ENCODE measurements around the gene OR11A1.

Gene OR11A1, protein sequence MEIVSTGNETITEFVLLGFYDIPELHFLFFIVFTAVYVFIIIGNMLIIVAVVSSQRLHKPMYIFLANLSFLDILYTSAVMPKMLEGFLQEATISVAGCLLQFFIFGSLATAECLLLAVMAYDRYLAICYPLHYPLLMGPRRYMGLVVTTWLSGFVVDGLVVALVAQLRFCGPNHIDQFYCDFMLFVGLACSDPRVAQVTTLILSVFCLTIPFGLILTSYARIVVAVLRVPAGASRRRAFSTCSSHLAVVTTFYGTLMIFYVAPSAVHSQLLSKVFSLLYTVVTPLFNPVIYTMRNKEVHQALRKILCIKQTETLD

DNA sequence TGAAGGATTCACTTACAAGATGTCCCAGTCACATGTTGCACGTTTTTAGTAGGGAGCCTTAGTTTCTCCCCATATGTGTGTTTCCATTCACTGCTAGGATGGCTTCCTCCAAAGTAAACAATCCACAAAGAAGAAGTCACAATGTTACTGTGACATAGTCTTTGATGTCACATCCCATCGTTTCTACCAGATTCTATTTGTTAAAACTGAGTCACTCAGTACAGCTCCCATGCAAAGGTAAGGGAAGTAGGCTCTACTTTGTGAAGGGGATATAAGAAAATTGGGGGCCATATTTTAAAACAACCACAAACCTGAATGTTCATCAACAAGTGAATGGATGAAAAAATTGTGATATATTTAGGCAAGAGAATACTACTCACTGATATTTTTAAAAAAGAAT lies at the start of gene OR11A1, which contains the start of gene OR2H1:
Gene OR11A1, minus strand, starts transcription at position 101 of the 400 bp plus-strand sequence. CDS start 29,430 bp downstream, outside the sequence.
Gene OR2H1, plus strand, starts transcription at position 185 of the 400 bp plus-strand sequence. CDS start 4,615 bp downstream, outside the sequence.
- Histone ChIP-seq H3K4me1 (no peaks in the 10 kb centered on the region), H3K4me3 (no peak within 1 kb of the TSS), H3K27me3 (no peaks in the 10 kb centered on the region), H3K4me2 (no peak within 1 kb of the TSS), H3K36me3 (no peaks in the 10 kb centered on the region), H3K27ac (no peak within 1 kb of the TSS), H4K20me1 (no peaks in the 10 kb centered on the region), H3K9ac (no peak within 1 kb of the TSS), H3K9me3 (replicated peaks in 1 of 11) (no peaks in the 10 kb centered on the region)
- TF ChIP-seq Cebpa-rat (IDR thresholded peaks at IDR 0.05), result no peak

DNA sequence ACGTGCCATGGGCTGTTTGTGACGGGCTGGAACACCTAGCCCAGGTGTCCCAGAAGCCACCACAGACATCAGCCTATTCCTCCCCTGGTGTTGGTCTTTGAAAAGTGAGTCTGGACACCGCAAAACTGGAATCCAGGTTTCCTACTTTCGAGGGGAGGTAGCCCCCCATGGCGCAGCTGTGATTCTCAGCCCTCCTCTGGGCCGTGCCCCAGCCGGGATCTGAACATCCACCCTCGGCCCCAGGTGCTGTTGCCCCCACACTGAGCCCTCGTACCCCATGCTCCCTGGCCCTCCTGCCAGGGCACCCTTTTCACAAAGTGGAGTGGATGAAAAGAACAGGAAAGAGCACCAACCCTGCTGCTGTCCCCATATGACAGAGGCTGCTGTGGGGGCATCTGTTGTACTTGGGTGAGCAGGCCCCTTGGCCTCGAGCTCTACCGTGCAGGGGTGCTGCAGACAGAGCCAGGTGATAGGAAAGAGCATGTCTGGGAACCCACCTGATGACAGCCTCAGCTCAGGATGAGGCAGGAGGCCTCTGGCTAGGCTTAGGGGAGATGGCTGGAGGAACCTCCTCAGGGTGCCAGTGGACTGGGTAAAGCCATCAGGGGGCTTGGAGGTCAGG lies 49.7 kb upstream of the OR11A1 start:
- Histone ChIP-seq H3K4me3 (no peak overlapping the region), H3K9me3 (replicated peaks in 1 of 11) (no peaks in the 10 kb centered on the region), H3K9ac (no peak overlapping the region), H4K20me1 (no peaks in the 10 kb centered on the region), H3K27me3 (no peaks in the 10 kb centered on the region), H3K4me1 (no peaks in the 10 kb centered on the region), H3K36me3 (no peaks in the 10 kb centered on the region), H3K27ac (no peak overlapping the region), H3K4me2 (no peak overlapping the region)
- no peak for TF ChIP-seq Cebpa-rat (IDR thresholded peaks at IDR 0.05)

DNA sequence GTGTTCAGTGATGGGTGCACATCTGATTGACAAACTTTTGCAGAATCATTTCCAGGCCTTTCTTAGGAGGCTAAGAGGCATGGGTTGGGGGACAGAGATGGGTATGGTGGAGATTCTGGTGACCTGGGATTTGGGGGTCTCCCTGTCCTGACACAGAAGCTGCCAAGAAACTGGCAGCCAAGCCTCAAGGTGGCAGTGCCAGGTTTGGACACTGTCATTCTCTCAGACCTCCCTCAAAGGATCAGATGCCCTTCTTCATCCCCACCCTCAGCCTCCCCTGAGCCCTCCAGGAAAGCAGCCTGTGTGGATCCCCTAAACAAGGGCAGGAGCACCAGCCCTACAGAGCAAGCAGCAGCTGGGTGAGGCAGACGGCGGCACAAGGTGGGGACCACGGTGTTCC lies 48.9 kb upstream of the OR11A1 start:
- Histone ChIP-seq H3K4me3 (no peak overlapping the region), H3K4me1 (no peaks in the 10 kb centered on the region), H3K27me3 (no peaks in the 10 kb centered on the region), H3K9me3 (replicated peaks in 1 of 11) (no peaks in the 10 kb centered on the region), H3K27ac (no peak overlapping the region), H4K20me1 (no peaks in the 10 kb centered on the region), H3K36me3 (no peaks in the 10 kb centered on the region), H3K9ac (no peak overlapping the region), H3K4me2 (no peak overlapping the region)
- TF ChIP-seq Cebpa-rat (IDR thresholded peaks at IDR 0.05), result no peak

DNA sequence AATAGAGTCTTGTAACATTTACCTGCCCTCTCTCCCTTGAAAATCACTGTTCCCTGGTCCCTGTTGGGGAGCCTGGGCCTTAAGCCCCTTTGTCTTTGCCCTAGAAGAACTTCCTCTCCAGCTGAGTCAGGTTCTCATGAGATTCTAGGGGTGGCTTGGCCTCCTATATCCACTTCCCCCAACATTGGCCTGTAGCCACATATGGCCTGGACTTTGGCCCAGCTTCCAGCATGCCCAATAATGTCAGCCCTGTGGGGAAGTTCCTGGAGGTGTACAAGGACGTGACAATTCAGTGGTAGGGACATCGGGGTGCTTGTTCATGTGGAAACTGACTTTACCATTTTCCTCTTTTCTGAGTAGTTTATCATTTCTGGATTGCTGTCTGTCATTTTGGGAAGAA lies 48.1 kb upstream of the OR11A1 start:
- Histone ChIP-seq H3K4me1 (no peaks in the 10 kb centered on the region), H4K20me1 (no peaks in the 10 kb centered on the region), H3K9ac (no peak overlapping the region), H3K27me3 (no peaks in the 10 kb centered on the region), H3K9me3 (replicated peaks in 1 of 11) (no peaks in the 10 kb centered on the region), H3K4me2 (0 out of 22 replicates have a peak overlapping the region, but pooled peaks of 1 of the 11 experiments have one; percentile 2), H3K36me3 (no peaks in the 10 kb centered on the region), H3K27ac (no peak overlapping the region), H3K4me3 (no peak overlapping the region)
- no peak for TF ChIP-seq Cebpa-rat (IDR thresholded peaks at IDR 0.05)

DNA sequence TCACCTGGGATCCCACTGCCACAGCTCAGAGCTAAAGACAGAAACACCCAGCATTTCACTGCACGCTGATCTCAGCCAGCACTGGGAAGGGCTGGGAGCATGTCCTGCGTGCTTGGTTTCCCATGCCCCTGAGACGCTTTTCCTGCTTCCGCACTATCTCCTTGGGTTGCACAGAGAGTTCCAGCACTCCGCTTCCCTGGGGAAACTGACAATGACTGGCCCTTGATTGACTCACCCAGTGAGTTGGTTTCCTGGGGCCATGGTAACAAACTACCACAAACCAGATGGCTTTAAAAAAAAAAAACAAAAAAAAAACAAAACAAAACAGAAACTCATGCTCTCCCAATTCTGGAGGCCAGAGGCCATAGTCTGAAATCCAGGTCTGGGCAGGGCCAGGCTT lies 45.7 kb upstream of the OR11A1 start:
- Histone ChIP-seq H3K9me3 (replicated peaks in 1 of 11) (no peaks in the 10 kb centered on the region), H3K27ac (no peak overlapping the region), H4K20me1 (no peaks in the 10 kb centered on the region), H3K4me3 (no peak overlapping the region), H3K4me2 (no peak overlapping the region), H3K4me1 (no peaks in the 10 kb centered on the region), H3K27me3 (no peaks in the 10 kb centered on the region), H3K9ac (no peak overlapping the region), H3K36me3 (no peaks in the 10 kb centered on the region)
- TF ChIP-seq Cebpa-rat (IDR thresholded peaks at IDR 0.05), result no peak

DNA sequence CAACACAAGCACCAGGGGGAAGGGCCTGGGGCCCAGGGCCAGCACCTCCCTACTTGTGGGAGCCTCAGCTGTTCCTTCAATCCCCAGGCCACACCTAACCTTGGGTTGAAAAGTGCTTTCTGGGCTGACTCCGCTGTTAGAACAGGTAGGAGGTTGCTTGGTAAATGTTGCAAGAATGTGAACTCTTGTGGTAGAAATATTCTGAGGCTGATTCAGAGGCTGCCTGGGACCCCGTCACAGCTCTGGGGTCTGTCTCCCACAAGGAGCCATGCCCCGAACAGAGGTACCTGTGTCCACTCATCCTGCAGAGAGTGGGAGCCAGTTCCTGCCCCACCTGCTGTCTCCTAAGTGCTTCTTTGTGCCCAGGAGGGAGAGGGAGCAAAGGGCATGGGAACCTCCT lies 45.3 kb upstream of the OR11A1 start:
- Histone ChIP-seq H3K9ac (no peak overlapping the region), H3K4me3 (no peak overlapping the region), H3K9me3 (replicated peaks in 1 of 11) (no peaks in the 10 kb centered on the region), H4K20me1 (no peaks in the 10 kb centered on the region), H3K27me3 (no peaks in the 10 kb centered on the region), H3K4me2 (no peak overlapping the region), H3K27ac (no peak overlapping the region), H3K4me1 (no peaks in the 10 kb centered on the region), H3K36me3 (no peaks in the 10 kb centered on the region)
- no peak for TF ChIP-seq Cebpa-rat (IDR thresholded peaks at IDR 0.05)

DNA sequence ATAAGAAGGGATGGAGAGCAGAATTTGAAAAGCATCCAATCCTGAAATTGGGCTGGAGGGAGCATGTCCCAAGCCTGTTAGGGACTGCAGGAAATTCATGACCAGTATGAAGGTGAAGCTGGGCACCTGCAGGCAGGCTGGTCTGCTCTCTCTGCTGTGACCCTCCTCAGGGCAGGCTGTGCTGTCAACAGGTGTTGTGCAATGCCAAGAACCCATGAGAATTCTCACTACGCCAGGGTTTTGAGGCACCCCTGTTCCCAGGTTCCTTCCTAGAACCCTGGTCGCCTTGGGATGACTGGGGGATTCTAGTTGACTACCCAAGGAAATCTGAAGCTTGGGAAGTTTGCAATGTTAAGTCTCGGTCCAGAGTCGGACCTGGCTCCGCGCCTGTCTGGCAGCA lies 44.2 kb upstream of the OR11A1 start:
- Histone ChIP-seq H3K9ac (no peak overlapping the region), H3K9me3 (replicated peaks in 1 of 11) (no peaks in the 10 kb centered on the region), H3K27ac (no peak overlapping the region), H3K36me3 (no peaks in the 10 kb centered on the region), H3K4me3 (no peak overlapping the region), H4K20me1 (no peaks in the 10 kb centered on the region), H3K4me2 (no peak overlapping the region), H3K27me3 (no peaks in the 10 kb centered on the region), H3K4me1 (no peaks in the 10 kb centered on the region)
- 0 out of 22 replicates have a peak, but pooled peaks of 1 of the 11 experiments have one; percentile 26 for TF ChIP-seq Cebpa-rat (IDR thresholded peaks at IDR 0.05)

DNA sequence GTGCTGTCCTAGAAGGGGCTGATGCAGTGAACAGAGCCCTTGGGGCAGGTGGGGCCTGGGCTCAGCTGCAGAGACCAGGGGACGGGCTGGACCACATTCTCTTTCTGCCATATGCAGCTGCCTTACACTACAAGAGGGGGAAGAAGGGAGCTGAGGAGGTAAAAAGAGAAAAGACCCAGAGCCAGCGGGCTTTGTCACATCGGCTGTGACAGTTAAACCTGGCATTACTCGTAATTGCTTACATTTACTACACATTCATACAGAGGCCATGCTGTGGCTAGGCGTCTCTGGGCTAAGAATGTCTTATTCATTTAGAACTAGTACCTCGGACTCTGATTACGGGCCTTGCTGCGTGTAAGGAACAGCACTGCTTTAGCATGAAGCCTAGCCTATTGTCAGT lies 43.7 kb upstream of the OR11A1 start:
- Histone ChIP-seq H3K36me3 (no peaks in the 10 kb centered on the region), H3K27ac (no peak overlapping the region), H3K4me3 (no peak overlapping the region), H3K4me2 (no peak overlapping the region), H3K27me3 (no peaks in the 10 kb centered on the region), H4K20me1 (no peaks in the 10 kb centered on the region), H3K9ac (no peak overlapping the region), H3K9me3 (replicated peaks in 1 of 11) (no peaks in the 10 kb centered on the region), H3K4me1 (no peaks in the 10 kb centered on the region)
- no peak for TF ChIP-seq Cebpa-rat (IDR thresholded peaks at IDR 0.05)

DNA sequence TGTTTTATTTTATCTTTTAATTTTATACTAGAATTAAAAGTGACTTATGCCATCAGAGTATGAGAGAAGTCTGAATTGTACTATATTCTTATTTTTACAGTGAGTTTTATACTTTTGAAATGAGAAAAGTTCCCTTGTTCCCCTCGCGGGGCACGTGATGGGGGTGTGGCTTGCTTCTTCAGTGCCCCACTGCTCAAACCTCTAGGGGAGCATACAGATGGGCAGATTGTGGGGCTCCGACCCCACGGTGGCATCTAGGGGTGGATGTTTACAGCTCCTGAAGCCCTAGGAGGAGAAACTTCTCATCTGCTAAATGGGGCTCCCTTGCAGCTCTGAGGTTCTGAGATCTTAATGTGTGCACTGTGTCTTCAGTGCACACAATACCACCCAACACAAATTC lies 42.8 kb upstream of the OR11A1 start:
- no peaks in the 10 kb centered on the region for H3K36me3 ChIP-seq
- no peak overlapping the region for H3K9ac ChIP-seq
- H3K27me3 ChIP-seq, result no peaks in the 10 kb centered on the region
- no peak overlapping the region for H3K4me3 ChIP-seq
- no peak for TF ChIP-seq Cebpa-rat (IDR thresholded peaks at IDR 0.05)
- H3K4me2 ChIP-seq, result no peak overlapping the region
- no peaks in the 10 kb centered on the region for H3K9me3 ChIP-seq (replicated peaks in 1 of 11)
- no peak overlapping the region for H3K27ac ChIP-seq
- H4K20me1 ChIP-seq, result no peaks in the 10 kb centered on the region
- H3K4me1 ChIP-seq, result no peaks in the 10 kb centered on the region

DNA sequence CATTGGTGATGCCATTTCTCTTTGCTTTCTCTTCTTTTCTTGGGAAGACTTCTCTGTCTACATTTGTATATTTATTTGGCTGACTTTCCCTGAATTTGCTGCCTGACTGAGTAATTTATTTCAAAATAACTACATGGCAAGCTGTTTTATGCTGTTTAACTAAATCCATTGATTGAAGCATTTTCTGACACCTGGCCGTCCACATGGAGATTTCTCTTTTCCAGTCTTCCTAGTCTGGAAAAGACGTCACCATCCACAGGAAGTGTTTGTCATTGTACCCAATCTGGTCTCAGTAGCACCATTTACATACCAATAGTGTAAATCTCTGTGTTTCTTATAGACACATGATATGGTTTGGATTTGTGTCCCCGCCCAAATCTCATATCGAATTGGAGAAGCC lies 40.1 kb upstream of the OR11A1 start:
- no peak for TF ChIP-seq Cebpa-rat (IDR thresholded peaks at IDR 0.05)
- Histone ChIP-seq H3K9ac (no peak overlapping the region), H3K4me3 (no peak overlapping the region), H3K9me3 (replicated peaks in 1 of 11) (no peaks in the 10 kb centered on the region), H4K20me1 (no peaks in the 10 kb centered on the region), H3K4me1 (no peaks in the 10 kb centered on the region), H3K27ac (no peak overlapping the region), H3K36me3 (no peaks in the 10 kb centered on the region), H3K27me3 (no peaks in the 10 kb centered on the region), H3K4me2 (no peak overlapping the region)

All from BLaER1 treated with 17β-estradiol and CSF1 and Interleukin-3, amounts not matched to agents 10 nM and 100 nM (cell line).